Neutrophil (primary cell): ENCODE results near the gene CPNE2.
A peak's percentile ranks its signal among the peaks of the same experiment; 100 is the strongest.

Source experiments
- H3K27ac ChIP-seq: fragments of 200-600 bp; sonication (generic); 2 replicates; pipeline ENCODE4 v1.5.1; 2016; ENCODE audit warnings: mild to moderate bottlenecking, moderate library complexity
- H3K27me3 ChIP-seq: fragments of 200-600 bp; sonication (generic); 2 replicates; pipeline ENCODE4 v1.6.0; 2016; ENCODE audit warnings: mild to moderate bottlenecking
- H3K36me3 ChIP-seq: fragments of 200-600 bp; sonication (generic); 2 replicates; pipeline ENCODE4 v1.5.1; 2017
- H3K4me1 ChIP-seq, 2 experiments: fragments of 200-600 bp in 1 of 2; sonication (generic) in 1 of 2; 1 replicate in 1 of 2; 2 replicates in 1 of 2; pipeline versions ENCODE4 v1.5.1 to v1.6.1; 2013 to 2016; ENCODE audit warnings: low read depth in 1 of 2, low read length in 1 of 2, mild to moderate bottlenecking in 1 of 2, moderate library complexity in 1 of 2; ENCODE audit not compliant: control insufficient read depth in 1 of 2, insufficient read depth in 1 of 2
- H3K4me3 ChIP-seq, 2 experiments: fragments of 200-600 bp in 1 of 2; sonication (generic) in 1 of 2; 1 replicate in 1 of 2; 2 replicates in 1 of 2; pipeline ENCODE4 v1.5.1; 2013 to 2016; ENCODE audit warnings: low read depth in 1 of 2, low read length in 1 of 2, mild to moderate bottlenecking in 1 of 2, moderate library complexity in 1 of 2
- H3K9me3 ChIP-seq: fragments of 200-600 bp; sonication (generic); 2 replicates; pipeline ENCODE4 v1.5.1; 2016
- TF ChIP-seq, protein P1 (sequence below): fragments of 200-600 bp; sonication (generic); IDR thresholded peaks from 2 replicates; pipeline ENCODE4 v1.5.1; 2016; ENCODE audit warnings: antibody characterized with exemption

Gene CPNE2

DNA sequence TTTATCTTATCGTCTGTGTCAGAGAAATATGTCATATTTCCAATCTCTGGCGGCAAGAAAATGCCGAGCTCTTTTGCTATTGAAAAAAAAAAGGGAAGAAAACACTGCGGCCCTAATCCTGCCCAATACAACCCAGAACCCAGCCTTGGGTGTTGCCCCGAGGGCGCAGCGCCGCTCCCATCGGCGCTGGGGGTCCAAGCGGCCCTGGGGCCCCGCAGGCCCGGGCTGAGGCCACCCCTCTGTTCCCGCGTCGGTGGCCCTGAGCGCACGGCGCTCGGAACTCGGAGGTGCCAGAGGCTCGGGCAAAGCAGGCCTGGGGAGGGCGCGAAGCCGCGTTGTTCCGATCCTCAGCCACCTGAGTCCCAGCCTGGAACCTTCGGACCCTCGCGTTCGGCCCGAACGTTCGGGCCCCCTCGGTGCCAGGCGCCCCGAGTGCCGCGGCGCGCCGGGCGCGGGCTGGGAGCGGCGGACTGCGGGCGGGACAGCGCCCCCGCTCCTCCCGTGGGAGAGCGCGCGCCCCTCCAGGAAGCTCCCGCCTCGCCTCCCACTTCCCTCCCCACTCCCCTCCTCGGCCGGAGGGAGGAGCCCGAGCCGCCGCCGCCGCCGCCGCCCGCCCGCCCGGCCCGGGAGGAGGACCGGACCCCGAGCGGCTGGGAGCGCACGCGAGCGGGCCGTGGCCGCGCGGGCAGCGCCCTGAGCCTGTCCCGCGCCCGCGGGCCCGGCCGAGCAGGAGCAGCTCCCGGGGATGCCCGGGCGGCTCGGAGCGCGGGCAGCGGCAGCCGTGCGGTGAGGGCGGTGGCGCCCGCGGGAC lies at the start of gene CPNE2:
TSS of gene CPNE2 (plus strand) at position 609 of the 811 bp plus-strand sequence. CDS start 18,160 bp downstream, outside the sequence.
- TF ChIP-seq, protein P1, sequence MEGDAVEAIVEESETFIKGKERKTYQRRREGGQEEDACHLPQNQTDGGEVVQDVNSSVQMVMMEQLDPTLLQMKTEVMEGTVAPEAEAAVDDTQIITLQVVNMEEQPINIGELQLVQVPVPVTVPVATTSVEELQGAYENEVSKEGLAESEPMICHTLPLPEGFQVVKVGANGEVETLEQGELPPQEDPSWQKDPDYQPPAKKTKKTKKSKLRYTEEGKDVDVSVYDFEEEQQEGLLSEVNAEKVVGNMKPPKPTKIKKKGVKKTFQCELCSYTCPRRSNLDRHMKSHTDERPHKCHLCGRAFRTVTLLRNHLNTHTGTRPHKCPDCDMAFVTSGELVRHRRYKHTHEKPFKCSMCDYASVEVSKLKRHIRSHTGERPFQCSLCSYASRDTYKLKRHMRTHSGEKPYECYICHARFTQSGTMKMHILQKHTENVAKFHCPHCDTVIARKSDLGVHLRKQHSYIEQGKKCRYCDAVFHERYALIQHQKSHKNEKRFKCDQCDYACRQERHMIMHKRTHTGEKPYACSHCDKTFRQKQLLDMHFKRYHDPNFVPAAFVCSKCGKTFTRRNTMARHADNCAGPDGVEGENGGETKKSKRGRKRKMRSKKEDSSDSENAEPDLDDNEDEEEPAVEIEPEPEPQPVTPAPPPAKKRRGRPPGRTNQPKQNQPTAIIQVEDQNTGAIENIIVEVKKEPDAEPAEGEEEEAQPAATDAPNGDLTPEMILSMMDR: no peak
- Histone ChIP-seq H3K27me3 (no peaks in the 10 kb centered on the region), H3K4me3 (peak within 1 kb of the TSS; percentile 79 to 84), H3K9me3 (no peaks in the 10 kb centered on the region), H3K36me3 (peaks cover under 1% of the 10 kb centered on the region), H3K27ac (peak within 1 kb of the TSS; percentile 82), H3K4me1 (peaks cover 54 to 60% of the 10 kb centered on the region in 2 experiments)

DNA sequence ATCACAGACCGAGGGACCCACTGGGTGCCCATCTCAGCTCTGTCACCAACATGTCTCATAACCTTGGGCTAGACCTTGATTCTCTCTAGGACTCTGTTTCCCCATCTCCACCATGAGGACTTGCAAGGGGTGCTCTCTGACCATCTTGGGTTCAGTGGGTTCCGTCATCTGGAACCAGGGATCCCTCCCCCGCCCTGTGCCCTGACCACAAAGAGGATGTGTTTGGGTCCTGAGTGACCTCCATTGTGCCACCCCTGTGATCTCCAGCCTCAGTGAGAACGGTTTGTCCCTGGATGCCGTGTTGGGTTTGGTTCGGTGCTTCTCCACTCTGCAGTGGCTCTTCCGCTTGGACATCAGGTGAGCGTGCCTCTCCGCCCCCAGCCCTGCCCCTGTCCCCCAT lies 49.1 kb upstream of the CPNE2 start:
- Histone ChIP-seq H3K27me3 (no peaks in the 10 kb centered on the region), H3K36me3 (peaks cover 52% of the 10 kb centered on the region), H3K9me3 (no peaks in the 10 kb centered on the region), H3K27ac (peak overlapping the region; percentile 87), H3K4me3 (peak overlapping the region; percentile 59 to 69), H3K4me1 (peaks cover 80 to 84% of the 10 kb centered on the region in 2 experiments)
- TF ChIP-seq, protein P1: no peak

DNA sequence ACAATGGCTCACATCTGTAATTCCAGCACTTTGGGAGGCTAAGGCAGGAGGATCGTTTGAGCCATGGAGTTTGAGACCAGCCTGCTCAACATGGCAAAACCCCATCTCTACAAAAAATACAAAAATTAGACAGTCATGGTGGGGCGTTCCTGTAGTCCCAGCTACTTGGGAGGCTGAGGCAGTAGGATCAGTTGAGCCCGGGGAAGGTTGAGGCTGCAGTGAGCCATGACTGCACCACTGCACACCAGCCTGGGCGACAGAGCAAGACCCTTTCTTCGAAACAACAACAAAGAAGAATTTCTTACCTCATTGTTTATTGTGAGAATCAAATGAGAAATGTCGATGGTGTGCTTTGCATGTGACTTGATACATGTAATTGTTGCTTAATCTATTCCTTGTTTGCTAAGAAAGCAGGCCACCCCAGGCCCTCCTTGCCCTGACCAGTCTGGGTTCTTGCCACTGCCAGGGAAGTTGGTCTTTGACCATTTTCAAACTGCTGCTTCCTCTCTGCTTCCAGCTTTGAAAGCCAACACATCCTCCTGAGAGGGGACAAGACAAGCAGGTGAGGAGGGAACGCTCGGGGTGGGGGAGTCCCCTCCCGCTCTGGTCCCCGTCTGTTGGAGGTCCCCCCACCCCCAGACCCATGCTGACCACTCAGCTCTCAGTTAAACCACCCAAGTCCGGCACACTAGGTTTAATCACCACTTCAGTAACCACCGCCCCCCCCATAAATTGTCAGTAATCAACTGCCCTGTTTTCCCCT lies 47.3 kb upstream of the CPNE2 start:
- Histone ChIP-seq H3K4me1 (peaks cover 62 to 65% of the 10 kb centered on the region in 2 experiments), H3K4me3 (peak overlapping the region; percentile 33 to 59), H3K27ac (peak overlapping the region; percentile 87), H3K9me3 (no peaks in the 10 kb centered on the region), H3K36me3 (peaks cover 71% of the 10 kb centered on the region), H3K27me3 (no peaks in the 10 kb centered on the region)
- TF ChIP-seq, protein P1: no peak

DNA sequence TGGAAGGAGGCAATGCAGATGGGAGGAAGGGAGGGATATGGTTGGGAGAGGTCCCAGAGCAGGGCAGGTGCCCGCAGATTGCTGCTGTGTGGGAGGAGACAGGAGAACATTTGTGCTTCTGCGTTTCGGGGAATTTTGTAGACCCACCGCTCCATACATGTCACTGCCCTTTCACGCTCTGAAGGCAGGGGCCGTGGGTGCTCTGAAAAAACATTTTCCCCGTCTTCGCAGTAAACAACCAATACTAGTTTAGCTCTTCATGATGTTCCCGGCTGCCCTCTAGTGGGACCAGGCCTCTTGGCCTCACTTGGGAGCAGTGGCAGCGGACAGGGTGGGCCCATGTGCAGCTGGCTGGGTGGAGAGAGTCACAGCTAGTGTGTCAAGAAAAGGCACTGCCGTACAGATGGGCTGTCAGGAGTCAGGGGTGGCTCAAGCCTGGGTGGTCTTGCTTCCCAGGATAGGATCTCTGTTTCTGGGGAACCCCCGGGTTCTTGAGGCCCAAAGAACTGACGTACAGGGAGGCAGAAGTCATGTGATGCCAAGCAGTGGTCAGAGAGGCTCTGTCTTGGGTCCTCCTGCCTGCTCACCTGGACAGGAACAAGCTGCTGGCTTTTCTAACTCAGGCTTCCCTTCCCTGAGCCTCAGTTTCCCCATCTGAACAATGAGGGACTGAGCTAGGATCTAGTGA lies 46.5 kb upstream of the CPNE2 start:
- peaks cover 78% of the 10 kb centered on the region for H3K36me3 ChIP-seq
- no peaks in the 10 kb centered on the region for H3K27me3 ChIP-seq
- TF ChIP-seq, protein P1: peak; percentile 33
- H3K27ac ChIP-seq: peak overlapping the region; percentile 87
- peaks cover 54 to 58% of the 10 kb centered on the region in 2 experiments for H3K4me1 ChIP-seq
- H3K9me3 ChIP-seq: no peaks in the 10 kb centered on the region
- peak overlapping the region; percentile 19 to 33 for H3K4me3 ChIP-seq

DNA sequence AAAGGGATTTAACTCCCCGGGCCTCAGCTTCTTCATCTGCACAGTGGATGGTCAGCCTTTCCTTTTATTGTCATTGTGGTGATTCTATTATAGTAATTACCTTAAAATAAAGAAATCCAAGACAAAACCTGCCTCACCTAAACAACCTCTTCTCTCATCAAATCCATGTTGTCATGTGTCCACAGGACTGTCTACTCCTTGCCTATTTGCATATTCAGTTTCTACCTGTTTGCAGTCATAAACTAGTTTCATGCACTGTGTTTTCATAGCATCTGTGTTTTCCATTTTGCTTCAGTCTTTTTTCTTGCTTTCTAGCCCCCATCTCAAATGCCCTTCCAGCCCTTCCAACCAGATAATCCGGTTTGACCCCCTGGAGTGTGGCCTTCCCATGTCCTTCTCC lies 44.3 kb upstream of the CPNE2 start:
- no peaks in the 10 kb centered on the region for H3K27me3 ChIP-seq
- peak overlapping the region; percentile 87 for H3K27ac ChIP-seq
- no peak overlapping the region for H3K4me3 ChIP-seq
- peaks cover 100% of the 10 kb centered on the region for H3K36me3 ChIP-seq
- no peaks in the 10 kb centered on the region for H3K9me3 ChIP-seq
- peaks cover 32 to 35% of the 10 kb centered on the region in 2 experiments for H3K4me1 ChIP-seq
- TF ChIP-seq, protein P1: no peak
